ENCODE results near the gene EYA3. TPM values are rescaled to one million over a fixed set of nuclear protein-coding genes. Genes with fewer than 3 reads are reported as not detected.

EYA3 gene
- total RNA-seq, 1 donor: 26.3 TPM

DNA sequence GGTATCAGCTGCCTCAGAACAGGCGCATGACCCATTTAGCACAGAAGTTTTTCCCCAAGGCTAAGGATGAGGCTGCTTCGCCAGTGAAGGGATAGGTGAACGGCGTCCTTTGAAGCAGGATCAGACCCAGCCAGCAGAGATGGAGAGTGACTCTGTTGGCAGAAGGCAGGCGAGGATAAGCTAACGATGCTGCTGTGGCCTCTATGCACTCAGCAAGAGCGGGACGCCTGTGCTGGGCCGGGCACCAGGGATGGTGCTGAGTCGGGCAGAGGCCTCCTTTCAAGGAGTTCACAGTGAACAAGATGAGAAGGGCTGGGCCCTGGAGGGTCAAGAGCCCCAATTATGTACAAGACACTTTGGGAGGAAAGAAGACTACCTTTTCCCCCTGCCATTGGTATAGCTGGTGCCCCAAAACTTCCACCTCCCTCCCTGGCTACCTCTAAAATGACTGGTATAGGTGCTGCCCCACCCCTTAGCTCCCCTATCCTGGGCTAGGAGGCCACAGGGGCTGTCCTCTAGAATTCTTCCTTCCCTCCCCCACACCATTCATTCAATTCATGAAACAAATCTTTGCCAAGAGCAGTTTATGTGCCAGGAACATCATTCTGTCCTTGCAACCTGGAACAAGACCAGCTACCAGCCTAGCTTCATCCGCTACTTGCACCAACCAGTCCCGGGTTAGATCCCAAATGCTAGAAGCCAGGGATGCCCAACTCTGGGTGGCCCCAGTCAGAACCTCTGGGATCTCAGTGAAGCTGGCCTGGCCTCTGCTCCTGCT lies 121.1 kb downstream of the EYA3 start:
- no peak for DNase-seq (ENCODE audit: low read depth)
- no peak overlapping the region for H3K4me3 ChIP-seq (ENCODE audit: low read depth, low read length)
- no peak for TF ChIP-seq CTCF (IDR thresholded peaks at IDR 0.05; ENCODE audit: insufficient read depth, low read depth, low read length)

GRCh38 chr1:27966402-27967105 lies 121.9 kb downstream of the EYA3 start:
- TF ChIP-seq CTCF (IDR thresholded peaks at IDR 0.05; ENCODE audit: insufficient read depth, low read depth, low read length): no peak
- H3K4me3 ChIP-seq (ENCODE audit: low read depth, low read length): no peak overlapping the region

GRCh38 chr1:27963393-27963792 lies 125.0 kb downstream of the EYA3 start:
- TF ChIP-seq CTCF (IDR thresholded peaks at IDR 0.05; ENCODE audit: insufficient read depth, low read depth, low read length): no peak
- H3K4me3 ChIP-seq (ENCODE audit: low read depth, low read length): no peak overlapping the region
- DNase-seq (ENCODE audit: low read depth): no peak

More at GRCh38 chr1:27966402-27967105, 121.9 kb downstream of the EYA3 start:
- no peak for DNase-seq (ENCODE audit: low read depth)

- no peak overlapping the region for H3K4me3 ChIP-seq (ENCODE audit: low read depth, low read length)
These were observed 126.7 kb downstream of the EYA3 start for GRCh38 chr1:27961646-27962221.

GRCh38 chr1:27960762-27961645 lies 127.4 kb downstream of the EYA3 start:
- no peak for TF ChIP-seq CTCF (IDR thresholded peaks at IDR 0.05; ENCODE audit: insufficient read depth, low read depth, low read length)
- peak overlapping the region; percentile 70 for H3K4me3 ChIP-seq (ENCODE audit: low read depth, low read length)
- DNase-seq (ENCODE audit: low read depth): no peak

More at GRCh38 chr1:27961646-27962221, 126.7 kb downstream of the EYA3 start:
- no peak for DNase-seq (ENCODE audit: low read depth)
- TF ChIP-seq CTCF (IDR thresholded peaks at IDR 0.05; ENCODE audit: insufficient read depth, low read depth, low read length): no peak
